Neural crest cell (in vitro differentiated cells): ENCODE data around the gene CLCA4. TPM values are rescaled to one million over a fixed set of nuclear protein-coding genes. Genes with fewer than 3 reads are reported as not detected.

Experiments used
- DNase-seq: peaks from one replicate; pipeline ENCODE4 v3.0.0; 2021; ENCODE audit warnings: low read depth, mixed read lengths, low spot score
- H3K27ac Mint-ChIP-seq: one replicate; pipeline ENCODE4 v1.8.0; 2021; ENCODE audit warnings: mild to moderate bottlenecking, mixed read lengths; ENCODE audit not compliant: unreplicated experiment
- H3K27me3 Mint-ChIP-seq: 2 replicates; pipeline ENCODE4 v1.8.0; 2021; ENCODE audit warnings: low read depth, mild to moderate bottlenecking, mixed read lengths
- H3K36me3 Mint-ChIP-seq: 2 replicates; pipeline ENCODE4 v1.8.0; 2021; ENCODE audit warnings: low read depth, mild to moderate bottlenecking, mixed read lengths
- H3K4me1 Mint-ChIP-seq: 2 replicates; pipeline ENCODE4 v1.8.0; 2021; ENCODE audit warnings: mixed read lengths
- H3K4me3 Mint-ChIP-seq: one replicate; pipeline ENCODE4 v1.8.0; 2021; ENCODE audit warnings: mild to moderate bottlenecking, mixed read lengths
- H3K9me3 Mint-ChIP-seq: 2 replicates; pipeline ENCODE4 v1.8.0; 2021; ENCODE audit warnings: mixed read lengths
- total RNA-seq: library from RNA; stranded (reverse); gene quantifications from 2 replicates; pipeline ENCODE4 v1.2.1, GENCODE V29; 2021
- TF ChIP-seq, protein P1 (sequence below): fragments of 200-600 bp; sonication (generic); conservative IDR thresholded peaks from 2 replicates; pipeline ENCODE4 v1.5.0; 2021; ENCODE audit warnings: antibody characterized with exemption, mild to moderate bottlenecking

CLCA4 gene
- total RNA-seq, 1 donor from 2014 or later, result not detected

DNA sequence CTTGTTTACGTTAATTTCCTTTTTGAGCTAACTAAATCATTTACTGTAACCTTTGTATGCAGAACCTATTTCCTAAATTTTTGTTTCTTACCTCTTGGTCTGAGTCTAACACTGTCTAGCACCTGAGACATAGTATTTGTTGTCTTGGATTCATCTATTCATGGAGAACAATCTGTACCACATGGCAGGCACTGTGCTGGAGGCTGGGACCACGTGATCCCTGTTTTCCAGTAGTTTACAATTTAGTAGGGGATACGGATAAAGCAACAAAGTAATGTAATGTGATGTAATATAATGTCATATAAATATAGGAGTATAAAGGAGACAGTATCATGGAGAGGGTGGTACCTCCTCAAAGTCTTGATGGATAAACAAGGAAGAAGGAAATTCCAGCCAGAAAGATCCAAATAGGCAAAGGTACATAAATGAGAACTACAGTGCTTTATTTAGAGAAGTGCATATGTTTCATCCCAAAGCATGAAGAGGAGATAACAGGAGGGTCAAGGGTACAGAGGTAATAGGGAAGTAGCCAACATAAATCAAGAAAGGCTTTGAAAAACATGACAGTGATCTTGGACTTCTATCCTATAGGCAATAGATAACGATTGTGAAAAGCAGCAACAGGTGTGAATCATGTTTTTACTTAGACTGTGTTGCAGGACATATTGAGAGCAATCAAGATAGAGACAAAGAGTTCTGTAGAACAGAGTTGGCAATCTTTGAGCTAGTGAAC lies 25.9 kb upstream of the CLCA4 start:
- TF ChIP-seq, protein P1, sequence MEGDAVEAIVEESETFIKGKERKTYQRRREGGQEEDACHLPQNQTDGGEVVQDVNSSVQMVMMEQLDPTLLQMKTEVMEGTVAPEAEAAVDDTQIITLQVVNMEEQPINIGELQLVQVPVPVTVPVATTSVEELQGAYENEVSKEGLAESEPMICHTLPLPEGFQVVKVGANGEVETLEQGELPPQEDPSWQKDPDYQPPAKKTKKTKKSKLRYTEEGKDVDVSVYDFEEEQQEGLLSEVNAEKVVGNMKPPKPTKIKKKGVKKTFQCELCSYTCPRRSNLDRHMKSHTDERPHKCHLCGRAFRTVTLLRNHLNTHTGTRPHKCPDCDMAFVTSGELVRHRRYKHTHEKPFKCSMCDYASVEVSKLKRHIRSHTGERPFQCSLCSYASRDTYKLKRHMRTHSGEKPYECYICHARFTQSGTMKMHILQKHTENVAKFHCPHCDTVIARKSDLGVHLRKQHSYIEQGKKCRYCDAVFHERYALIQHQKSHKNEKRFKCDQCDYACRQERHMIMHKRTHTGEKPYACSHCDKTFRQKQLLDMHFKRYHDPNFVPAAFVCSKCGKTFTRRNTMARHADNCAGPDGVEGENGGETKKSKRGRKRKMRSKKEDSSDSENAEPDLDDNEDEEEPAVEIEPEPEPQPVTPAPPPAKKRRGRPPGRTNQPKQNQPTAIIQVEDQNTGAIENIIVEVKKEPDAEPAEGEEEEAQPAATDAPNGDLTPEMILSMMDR, result no peak
- Mint-ChIP-seq H3K9me3 (peaks cover 3% of the 10 kb centered on the region), H3K36me3 (no peaks in the 10 kb centered on the region), H3K27me3 (no peaks in the 10 kb centered on the region), H3K4me1 (no peaks in the 10 kb centered on the region), H3K4me3 (no peak overlapping the region), H3K27ac (no peak overlapping the region)
- DNase-seq, result no peak

DNA sequence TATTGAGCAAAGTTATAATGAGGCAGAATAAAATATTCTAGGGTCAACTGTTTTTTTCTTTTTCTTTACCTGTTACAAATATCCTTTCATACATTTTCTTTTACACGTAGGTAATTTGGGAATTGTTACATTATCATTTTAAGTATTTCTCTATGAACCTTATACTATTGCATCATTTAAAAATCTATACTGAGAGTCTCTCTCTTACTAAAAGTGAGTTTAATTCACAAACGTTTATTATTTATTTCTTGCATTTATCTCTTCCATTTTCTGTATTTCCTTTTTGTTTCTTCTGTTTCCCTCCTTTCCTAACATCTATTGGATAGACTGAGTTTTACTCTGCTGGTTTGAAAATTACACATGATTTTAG lies 25.4 kb upstream of the CLCA4 start:
- Mint-ChIP-seq H3K36me3 (no peaks in the 10 kb centered on the region), H3K4me3 (no peak overlapping the region), H3K9me3 (peaks cover 3% of the 10 kb centered on the region), H3K27me3 (no peaks in the 10 kb centered on the region), H3K4me1 (no peaks in the 10 kb centered on the region), H3K27ac (no peak overlapping the region)
- no peak for DNase-seq
- TF ChIP-seq, protein P1, result no peak

DNA sequence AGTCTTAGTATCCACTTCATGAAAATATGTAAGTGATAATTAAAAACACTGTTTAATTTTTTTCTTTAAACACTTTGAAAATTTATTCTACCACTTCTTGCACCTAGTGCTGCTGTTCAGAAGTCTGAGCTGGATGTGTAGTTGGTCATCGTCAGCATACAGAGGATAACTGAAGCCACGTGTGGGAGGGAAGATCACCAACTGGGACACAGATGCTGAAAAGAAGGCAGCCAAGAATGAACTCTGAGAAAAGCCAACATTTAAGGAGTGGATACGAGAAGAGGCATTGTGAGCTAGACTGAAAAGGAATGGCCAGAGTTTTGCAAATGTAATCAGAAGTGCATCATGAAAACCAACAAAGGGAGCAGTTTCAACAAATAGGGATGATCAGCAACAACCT lies 24.6 kb upstream of the CLCA4 start:
- Mint-ChIP-seq H3K27ac (no peak overlapping the region), H3K4me1 (no peaks in the 10 kb centered on the region), H3K36me3 (no peaks in the 10 kb centered on the region), H3K27me3 (no peaks in the 10 kb centered on the region), H3K9me3 (peaks cover 3% of the 10 kb centered on the region), H3K4me3 (no peak overlapping the region)
- no peak for DNase-seq
- TF ChIP-seq, protein P1, result no peak

DNA sequence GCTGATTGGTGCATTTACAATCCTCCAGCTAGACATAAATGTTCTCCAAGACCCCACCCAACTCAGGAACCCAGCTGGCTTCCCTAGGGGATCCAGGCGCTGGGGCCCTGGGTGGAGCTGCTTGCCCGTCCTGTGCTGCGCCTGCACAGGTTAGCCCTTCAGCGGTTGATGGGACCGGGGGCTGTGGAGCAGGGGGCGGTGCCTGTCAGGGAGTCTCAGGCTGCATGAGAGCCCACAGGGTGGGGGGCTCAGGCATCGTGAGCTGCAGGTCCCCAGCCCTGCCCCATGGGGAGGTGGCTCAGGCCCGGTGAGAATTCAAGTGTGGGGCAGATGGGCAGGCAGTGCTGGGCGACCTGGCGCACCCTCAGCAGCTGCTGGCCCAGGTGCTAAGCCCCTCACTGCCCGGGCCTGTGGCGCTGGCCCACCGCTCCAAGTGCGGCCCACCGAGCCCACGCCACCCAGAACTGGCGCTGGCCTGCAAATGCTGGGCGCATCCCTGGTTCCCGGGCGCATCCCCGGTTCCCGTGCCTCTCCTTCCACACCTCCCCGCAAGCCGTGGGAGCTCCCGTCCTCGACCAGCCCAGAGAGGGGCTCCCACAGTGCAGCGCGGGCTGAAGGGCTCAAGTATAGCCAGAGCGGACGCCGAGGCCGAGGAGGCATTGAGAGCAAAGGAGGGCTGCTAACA lies 23.1 kb upstream of the CLCA4 start:
- no peak for DNase-seq
- Mint-ChIP-seq H3K36me3 (no peaks in the 10 kb centered on the region), H3K4me1 (no peaks in the 10 kb centered on the region), H3K4me3 (no peak overlapping the region), H3K9me3 (peaks cover 3% of the 10 kb centered on the region), H3K27me3 (no peaks in the 10 kb centered on the region), H3K27ac (no peak overlapping the region)
- TF ChIP-seq, protein P1, result no peak

DNA sequence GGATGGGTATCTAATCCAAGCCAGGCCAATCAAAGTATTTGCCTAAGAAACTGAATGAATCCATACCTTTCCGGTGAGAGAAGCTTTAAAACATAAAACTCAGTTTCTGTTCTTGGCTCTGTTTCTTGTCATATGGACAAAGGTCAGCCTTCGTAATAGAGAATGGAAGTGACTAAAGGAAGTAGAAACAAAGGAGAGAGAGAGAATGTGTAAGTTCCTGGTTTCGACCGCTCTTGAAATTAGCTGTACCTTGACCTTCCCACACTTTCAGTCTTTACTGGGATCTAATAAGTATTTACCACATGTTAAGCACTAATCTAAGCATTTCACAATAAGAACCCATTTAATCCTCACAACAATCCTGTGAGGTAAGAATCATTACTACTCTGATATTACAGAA lies 19.6 kb upstream of the CLCA4 start:
- no peaks in the 10 kb centered on the region for H3K36me3 Mint-ChIP-seq
- DNase-seq, result no peak
- H3K27ac Mint-ChIP-seq, result no peak overlapping the region
- peaks cover 3% of the 10 kb centered on the region for H3K9me3 Mint-ChIP-seq
- H3K4me1 Mint-ChIP-seq, result no peaks in the 10 kb centered on the region
- TF ChIP-seq, protein P1, result no peak
- H3K4me3 Mint-ChIP-seq, result no peak overlapping the region
- H3K27me3 Mint-ChIP-seq, result no peaks in the 10 kb centered on the region
